ENCODE results near the gene CLIC4.

CLIC4 gene

DNA sequence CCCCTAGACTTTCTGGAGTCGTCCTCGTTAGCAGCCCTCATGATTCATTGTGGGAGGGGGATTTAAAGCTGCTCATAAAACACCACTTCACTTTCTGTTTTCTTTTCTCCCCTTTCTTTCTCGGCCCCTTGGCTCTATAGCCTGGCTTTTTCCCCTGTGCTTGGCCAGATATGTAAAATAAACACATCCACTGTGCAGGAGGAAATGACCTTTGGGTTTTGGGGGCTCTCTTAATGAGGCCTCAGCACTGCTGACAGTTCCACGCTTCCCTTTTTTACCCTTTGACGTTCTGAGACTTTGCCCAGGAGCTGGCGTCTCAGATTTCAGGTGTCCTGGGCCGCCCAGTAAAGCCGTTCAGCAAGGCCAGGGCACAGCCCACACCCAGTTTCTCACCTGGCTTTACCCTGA, 119.1 kb downstream of the CLIC4 start:
- Histone ChIP-seq H3K4me3 (replicated peaks; ENCODE audit: low read depth, low read length) (no peak overlapping the region), H3K36me3 (ENCODE audit: control insufficient read depth, insufficient read depth, low read length) (no peaks in the 10 kb centered on the region), H3K27me3 (replicated peaks; ENCODE audit: control insufficient read depth, insufficient read depth, low read length) (no peaks in the 10 kb centered on the region)
- no peak for DNase-seq (ENCODE audit: extremely low read depth, insufficient read length)
- TF ChIP-seq CTCF (IDR thresholded peaks at IDR 0.05; ENCODE audit: insufficient read depth, low read length, poor library complexity, severe bottlenecking): no peak

- no peak for DNase-seq (ENCODE audit: extremely low read depth, insufficient read length)
- Histone ChIP-seq H3K36me3 (ENCODE audit: control insufficient read depth, insufficient read depth, low read length) (no peaks in the 10 kb centered on the region), H3K4me3 (replicated peaks; ENCODE audit: low read depth, low read length) (no peak overlapping the region), H3K27me3 (replicated peaks; ENCODE audit: control insufficient read depth, insufficient read depth, low read length) (no peaks in the 10 kb centered on the region)
- TF ChIP-seq CTCF (IDR thresholded peaks at IDR 0.05; ENCODE audit: insufficient read depth, low read length, poor library complexity, severe bottlenecking): no peak
These were observed 119.9 kb downstream of the CLIC4 start for GRCh38 chr1:24865168-24865567.

DNA sequence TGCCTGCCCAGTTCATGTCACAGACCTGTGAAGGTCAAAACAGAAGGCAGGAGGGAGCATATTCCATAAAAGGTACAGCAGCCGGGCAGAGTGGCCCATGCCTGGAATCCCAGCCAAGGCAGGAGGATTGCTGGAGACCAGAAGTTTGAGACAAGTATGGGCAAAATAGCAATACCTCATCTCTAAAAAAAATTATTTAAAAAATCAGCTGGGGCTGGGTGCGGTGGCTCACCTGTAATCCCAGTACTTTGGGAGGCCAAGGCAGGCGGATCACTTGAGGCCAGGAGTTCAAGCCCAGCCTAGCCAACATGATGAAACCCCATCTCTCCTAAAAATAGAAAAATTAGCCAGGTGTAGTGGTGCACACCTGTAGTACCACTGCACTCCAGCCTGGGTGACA, 120.3 kb downstream of the CLIC4 start:
- H3K4me3 ChIP-seq (replicated peaks; ENCODE audit: low read depth, low read length): no peak overlapping the region
- no peaks in the 10 kb centered on the region for H3K27me3 ChIP-seq (replicated peaks; ENCODE audit: control insufficient read depth, insufficient read depth, low read length)
- no peak for DNase-seq (ENCODE audit: extremely low read depth, insufficient read length)
- H3K36me3 ChIP-seq (ENCODE audit: control insufficient read depth, insufficient read depth, low read length): no peaks in the 10 kb centered on the region
- no peak for TF ChIP-seq CTCF (IDR thresholded peaks at IDR 0.05; ENCODE audit: insufficient read depth, low read length, poor library complexity, severe bottlenecking)

DNA sequence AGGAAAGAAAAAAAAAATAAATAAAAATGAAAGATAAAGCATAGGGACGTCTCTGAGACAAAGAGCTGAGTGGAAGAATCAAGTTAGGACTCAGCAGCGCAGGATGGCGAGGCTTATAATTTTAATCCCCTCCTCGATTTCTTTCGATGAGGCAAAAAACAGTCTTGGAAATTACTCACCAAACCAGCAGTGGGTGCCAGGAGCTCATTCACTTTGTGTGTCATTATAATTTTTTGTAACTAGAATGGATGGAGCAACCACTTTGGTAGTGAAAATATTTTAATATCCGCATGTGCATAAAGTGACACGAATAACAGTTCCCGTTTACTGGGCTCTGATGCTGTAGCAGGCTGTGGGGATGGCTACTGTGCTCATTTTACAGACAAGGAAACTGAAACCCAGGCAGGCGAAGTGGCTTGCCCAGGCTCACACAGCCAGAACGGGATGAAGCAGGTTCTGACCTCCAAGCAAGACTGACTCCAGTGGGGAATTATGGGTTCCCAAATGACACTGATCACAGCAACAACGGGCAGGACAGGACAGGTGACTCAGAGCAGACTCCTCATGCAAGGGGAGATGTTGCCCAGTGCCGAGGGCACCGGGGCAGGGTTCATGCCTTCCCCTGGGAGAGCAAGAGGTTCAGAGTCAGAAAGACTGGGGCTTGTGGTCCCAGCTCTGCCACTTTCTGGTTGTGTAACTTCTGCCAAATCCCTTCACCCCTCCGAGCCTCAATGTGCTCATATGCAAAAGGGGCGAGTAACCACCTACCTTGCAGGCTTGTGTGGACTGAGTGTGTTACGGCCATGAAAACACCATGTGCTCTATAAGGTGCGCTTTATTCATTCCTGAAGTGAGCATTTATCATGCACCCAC, 121.2 kb downstream of the CLIC4 start:
- DNase-seq (ENCODE audit: extremely low read depth, insufficient read length): no peak
- TF ChIP-seq CTCF (IDR thresholded peaks at IDR 0.05; ENCODE audit: insufficient read depth, low read length, poor library complexity, severe bottlenecking): no peak
- Histone ChIP-seq H3K4me3 (replicated peaks; ENCODE audit: low read depth, low read length) (no peak overlapping the region), H3K36me3 (ENCODE audit: control insufficient read depth, insufficient read depth, low read length) (no peaks in the 10 kb centered on the region), H3K27me3 (replicated peaks; ENCODE audit: control insufficient read depth, insufficient read depth, low read length) (no peaks in the 10 kb centered on the region)

DNA sequence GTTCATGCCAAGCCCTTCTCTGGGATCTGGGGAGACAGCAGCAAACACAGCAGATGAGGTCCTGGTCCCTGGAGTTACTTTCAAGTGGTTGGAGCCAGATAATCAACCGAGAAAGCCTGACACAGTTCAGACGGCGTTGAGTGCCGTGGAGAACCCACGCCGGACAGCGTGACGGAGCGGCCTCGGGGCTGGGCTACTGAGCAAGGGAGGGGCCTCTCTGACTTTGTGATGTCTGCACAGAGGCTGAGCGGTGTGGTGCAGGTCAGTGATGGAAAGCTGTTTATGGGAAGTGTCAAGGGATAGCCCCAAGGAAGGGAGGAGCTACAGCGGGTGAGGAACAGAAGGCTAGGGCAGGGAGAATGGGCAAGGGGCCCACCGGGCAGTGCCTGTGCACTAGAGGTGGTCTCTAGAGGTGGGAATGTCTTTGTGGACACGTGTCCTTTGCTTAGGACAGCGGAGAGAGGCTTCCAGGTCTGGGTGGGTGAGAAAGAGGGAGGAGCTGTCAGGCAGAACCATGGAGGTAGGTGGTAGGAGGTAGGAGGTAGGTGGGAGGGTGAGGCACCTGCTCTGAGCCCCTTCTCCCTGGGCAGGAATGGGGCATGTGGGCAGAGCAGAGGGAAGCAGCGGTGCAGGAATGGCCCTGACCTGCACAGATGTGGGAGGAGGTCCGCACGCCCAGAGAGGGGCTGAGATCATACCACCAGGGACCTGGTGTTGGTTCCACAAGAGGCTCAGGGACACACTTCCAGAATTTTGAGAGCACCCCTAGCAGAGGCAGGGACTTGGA, 122.0 kb downstream of the CLIC4 start:
- no peak for TF ChIP-seq CTCF (IDR thresholded peaks at IDR 0.05; ENCODE audit: insufficient read depth, low read length, poor library complexity, severe bottlenecking)

More for the DNA sequence above, 122.0 kb downstream of the CLIC4 start:
- Histone ChIP-seq H3K27me3 (replicated peaks; ENCODE audit: control insufficient read depth, insufficient read depth, low read length) (no peaks in the 10 kb centered on the region), H3K4me3 (replicated peaks; ENCODE audit: low read depth, low read length) (no peak overlapping the region), H3K36me3 (ENCODE audit: control insufficient read depth, insufficient read depth, low read length) (no peaks in the 10 kb centered on the region)
- DNase-seq (ENCODE audit: extremely low read depth, insufficient read length): no peak

All from GM06990 (cell line).